ENCODE data around the gene ITGA7.

The ITGA7 gene

GRCh38 chr12:55706568-55707218 is 1.0 kb downstream of the ITGA7 start:
- DNase-seq: no peak
- no peak overlapping the region for H3K27ac Mint-ChIP-seq
- no peaks in the 10 kb centered on the region for H3K9me3 Mint-ChIP-seq
- TF ChIP-seq, protein P1, sequence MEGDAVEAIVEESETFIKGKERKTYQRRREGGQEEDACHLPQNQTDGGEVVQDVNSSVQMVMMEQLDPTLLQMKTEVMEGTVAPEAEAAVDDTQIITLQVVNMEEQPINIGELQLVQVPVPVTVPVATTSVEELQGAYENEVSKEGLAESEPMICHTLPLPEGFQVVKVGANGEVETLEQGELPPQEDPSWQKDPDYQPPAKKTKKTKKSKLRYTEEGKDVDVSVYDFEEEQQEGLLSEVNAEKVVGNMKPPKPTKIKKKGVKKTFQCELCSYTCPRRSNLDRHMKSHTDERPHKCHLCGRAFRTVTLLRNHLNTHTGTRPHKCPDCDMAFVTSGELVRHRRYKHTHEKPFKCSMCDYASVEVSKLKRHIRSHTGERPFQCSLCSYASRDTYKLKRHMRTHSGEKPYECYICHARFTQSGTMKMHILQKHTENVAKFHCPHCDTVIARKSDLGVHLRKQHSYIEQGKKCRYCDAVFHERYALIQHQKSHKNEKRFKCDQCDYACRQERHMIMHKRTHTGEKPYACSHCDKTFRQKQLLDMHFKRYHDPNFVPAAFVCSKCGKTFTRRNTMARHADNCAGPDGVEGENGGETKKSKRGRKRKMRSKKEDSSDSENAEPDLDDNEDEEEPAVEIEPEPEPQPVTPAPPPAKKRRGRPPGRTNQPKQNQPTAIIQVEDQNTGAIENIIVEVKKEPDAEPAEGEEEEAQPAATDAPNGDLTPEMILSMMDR (IDR thresholded peaks at IDR 0.05): no peak
- H3K4me3 Mint-ChIP-seq: peak overlapping the region; percentile 86
- no peaks in the 10 kb centered on the region for H3K36me3 Mint-ChIP-seq (ENCODE audit: low read depth)
- H3K4me1 Mint-ChIP-seq: peaks cover 42% of the 10 kb centered on the region
- H3K27me3 Mint-ChIP-seq (ENCODE audit: low read depth, poor library complexity): peaks cover 48% of the 10 kb centered on the region

DNA sequence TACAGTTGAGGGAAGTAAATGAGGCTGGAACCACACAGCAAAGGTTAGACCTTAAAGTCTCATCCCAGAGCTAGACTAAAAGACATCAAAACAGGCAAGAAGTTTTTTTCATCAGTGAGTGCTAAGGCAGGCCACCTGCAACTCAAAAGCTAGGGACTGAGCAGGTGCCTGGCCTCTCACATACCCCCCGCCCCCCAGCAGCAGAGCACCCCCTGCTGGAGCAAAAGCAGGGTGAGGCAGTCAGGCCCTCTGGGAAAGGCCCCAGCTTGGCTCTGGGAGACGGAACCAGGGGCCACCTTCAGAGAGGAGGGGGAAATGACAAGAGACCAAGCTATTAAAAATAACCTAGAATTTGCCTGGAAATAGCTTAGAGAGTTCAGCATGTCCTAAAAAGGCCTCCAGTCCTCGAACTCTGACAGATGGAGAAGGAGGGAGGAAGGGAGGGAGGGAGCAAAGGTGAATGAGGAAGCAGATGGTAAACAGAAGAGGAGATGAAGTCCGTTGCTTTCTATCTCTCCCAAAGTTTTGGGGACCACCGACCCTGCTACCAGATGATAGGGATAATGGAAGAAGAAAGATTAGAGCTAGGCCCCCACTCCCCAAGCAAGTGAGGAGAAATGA is 1.8 kb downstream of the ITGA7 start:
- H3K36me3 Mint-ChIP-seq (ENCODE audit: low read depth): no peaks in the 10 kb centered on the region
- H3K27ac Mint-ChIP-seq: no peak overlapping the region
- DNase-seq: no peak
- TF ChIP-seq, protein P1 (IDR thresholded peaks at IDR 0.05): no peak
- H3K4me3 Mint-ChIP-seq: peak overlapping the region; percentile 86
- no peaks in the 10 kb centered on the region for H3K9me3 Mint-ChIP-seq
- peaks cover 41% of the 10 kb centered on the region for H3K27me3 Mint-ChIP-seq (ENCODE audit: low read depth, poor library complexity)
- H3K4me1 Mint-ChIP-seq: peaks cover 42% of the 10 kb centered on the region

GRCh38 chr12:55704824-55705718 is 2.6 kb downstream of the ITGA7 start:
- Mint-ChIP-seq H3K4me1 (peaks cover 42% of the 10 kb centered on the region), H3K27ac (no peak overlapping the region), H3K4me3 (no peak overlapping the region), H3K9me3 (no peaks in the 10 kb centered on the region), H3K36me3 (ENCODE audit: low read depth) (no peaks in the 10 kb centered on the region), H3K27me3 (ENCODE audit: low read depth, poor library complexity) (peaks cover 33% of the 10 kb centered on the region)
- TF ChIP-seq, protein P1 (IDR thresholded peaks at IDR 0.05): no peak
- DNase-seq: no peak

DNA sequence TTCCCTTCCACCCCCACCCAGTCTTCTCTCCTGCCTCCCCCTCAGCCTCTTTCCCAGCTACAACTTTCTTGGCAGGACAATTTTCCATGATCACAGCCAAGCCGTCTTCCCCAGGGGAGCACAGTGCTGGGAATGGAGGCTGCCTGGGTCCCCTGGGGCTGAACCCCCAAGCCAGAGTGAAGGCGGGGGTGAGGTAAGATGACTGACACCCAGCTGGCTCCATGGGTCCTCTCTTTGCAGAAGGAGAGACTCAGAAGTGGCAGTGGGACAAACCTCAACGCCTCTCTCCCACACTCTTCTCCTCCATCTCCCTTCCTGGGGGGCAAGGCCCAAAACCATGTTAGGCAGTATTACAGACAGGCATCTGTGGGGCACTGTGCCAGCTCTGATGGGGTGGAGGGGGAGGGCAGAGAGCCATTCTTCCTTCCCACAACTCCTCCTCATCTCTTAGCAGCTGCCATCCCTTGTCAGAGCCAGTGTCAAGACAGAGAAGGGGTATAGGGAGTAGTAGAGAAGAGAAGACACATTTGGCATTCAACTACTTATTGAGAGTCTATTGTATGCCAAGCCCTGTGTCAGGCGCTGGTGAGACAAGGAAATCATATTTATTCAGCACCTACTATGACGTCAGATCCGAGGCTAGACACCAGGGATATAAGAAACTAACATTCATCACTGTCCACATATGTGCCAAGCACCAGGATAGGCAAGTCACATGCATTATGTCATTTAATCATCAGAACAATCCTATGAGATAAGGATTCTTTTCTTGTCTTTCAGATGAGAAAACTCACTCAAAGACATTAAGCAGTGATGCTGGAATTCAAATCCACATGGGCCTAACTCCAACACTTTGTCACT is 3.6 kb downstream of the ITGA7 start:
- TF ChIP-seq, protein P1 (IDR thresholded peaks at IDR 0.05): no peak
- H3K4me1 Mint-ChIP-seq: peaks cover 39% of the 10 kb centered on the region
- H3K4me3 Mint-ChIP-seq: no peak overlapping the region
- H3K36me3 Mint-ChIP-seq (ENCODE audit: low read depth): no peaks in the 10 kb centered on the region
- H3K9me3 Mint-ChIP-seq: no peaks in the 10 kb centered on the region
- DNase-seq: no peak
- H3K27me3 Mint-ChIP-seq (ENCODE audit: low read depth, poor library complexity): peaks cover 23% of the 10 kb centered on the region
- no peak overlapping the region for H3K27ac Mint-ChIP-seq

GRCh38 chr12:55703288-55703687 is 4.4 kb downstream of the ITGA7 start:
- DNase-seq: no peak
- H3K27me3 Mint-ChIP-seq (ENCODE audit: low read depth, poor library complexity): peaks cover 18% of the 10 kb centered on the region
- no peak overlapping the region for H3K27ac Mint-ChIP-seq
- no peaks in the 10 kb centered on the region for H3K36me3 Mint-ChIP-seq (ENCODE audit: low read depth)
- TF ChIP-seq, protein P1 (IDR thresholded peaks at IDR 0.05): no peak
- H3K9me3 Mint-ChIP-seq: no peaks in the 10 kb centered on the region
- no peak overlapping the region for H3K4me3 Mint-ChIP-seq
- H3K4me1 Mint-ChIP-seq: peaks cover 31% of the 10 kb centered on the region
